ENCODE results near the gene SPECC1L.

SPECC1L gene

GRCh38 chr22:24451162-24451561 is 180.5 kb downstream of the SPECC1L start:
- H3K9me3 ChIP-seq (ENCODE audit: insufficient read depth, low read depth, low read length): no peaks in the 10 kb centered on the region
- H3K27ac ChIP-seq (ENCODE audit: low read length): no peak overlapping the region

GRCh38 chr22:24453853-24454252 is 183.2 kb downstream of the SPECC1L start:
- H3K9me3 ChIP-seq (ENCODE audit: insufficient read depth, low read depth, low read length): no peaks in the 10 kb centered on the region

More at GRCh38 chr22:24451162-24451561, 180.5 kb downstream of the SPECC1L start:
- H3K27me3 ChIP-seq (ENCODE audit: insufficient read depth, low read length): no peaks in the 10 kb centered on the region
- H3K9ac ChIP-seq (ENCODE audit: low read depth, low read length): no peak overlapping the region
- no peaks in the 10 kb centered on the region for H3K36me3 ChIP-seq (ENCODE audit: insufficient read depth, low read depth, low read length)
- no peaks in the 10 kb centered on the region; the same call in 1 of the 2 replicates for H3K4me1 ChIP-seq (ENCODE audit: insufficient read depth, low read length)
- no peak overlapping the region for H3K4me3 ChIP-seq (ENCODE audit: low read length)

DNA sequence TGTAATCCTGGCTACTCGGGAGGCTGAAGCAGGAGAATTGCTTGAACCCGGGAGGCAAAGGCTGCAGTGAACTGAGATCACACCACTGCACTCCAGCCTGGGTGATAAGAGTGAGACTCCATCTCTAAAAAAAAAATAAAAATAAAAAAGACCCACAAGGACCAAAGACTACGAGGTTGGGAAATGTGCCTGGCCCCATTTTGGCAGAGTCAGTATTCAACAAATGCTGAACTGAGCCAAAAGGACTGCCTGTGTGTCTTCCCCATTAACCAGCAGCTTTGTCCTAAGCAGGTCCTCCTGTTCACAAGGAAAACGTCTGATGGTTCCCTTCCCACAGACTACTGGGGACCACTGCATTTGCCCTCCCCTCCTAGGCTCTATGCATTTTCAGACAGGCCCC is 184.4 kb downstream of the SPECC1L start:
- Histone ChIP-seq H3K9me3 (ENCODE audit: insufficient read depth, low read depth, low read length) (no peaks in the 10 kb centered on the region), H3K27me3 (ENCODE audit: insufficient read depth, low read length) (no peaks in the 10 kb centered on the region), H3K36me3 (ENCODE audit: insufficient read depth, low read depth, low read length) (no peaks in the 10 kb centered on the region), H3K4me3 (ENCODE audit: low read length) (no peak overlapping the region), H3K27ac (ENCODE audit: low read length) (no peak overlapping the region), H3K9ac (ENCODE audit: low read depth, low read length) (no peak overlapping the region), H3K4me1 (ENCODE audit: insufficient read depth, low read length) (no peaks in the 10 kb centered on the region; the same call in 1 of the 2 replicates)

More at GRCh38 chr22:24453853-24454252, 183.2 kb downstream of the SPECC1L start:
- Histone ChIP-seq H3K9ac (ENCODE audit: low read depth, low read length) (no peak overlapping the region), H3K4me3 (ENCODE audit: low read length) (no peak overlapping the region), H3K27ac (ENCODE audit: low read length) (no peak overlapping the region), H3K4me1 (ENCODE audit: insufficient read depth, low read length) (no peaks in the 10 kb centered on the region; the same call in 1 of the 2 replicates), H3K36me3 (ENCODE audit: insufficient read depth, low read depth, low read length) (no peaks in the 10 kb centered on the region), H3K27me3 (ENCODE audit: insufficient read depth, low read length) (no peaks in the 10 kb centered on the region)

DNA sequence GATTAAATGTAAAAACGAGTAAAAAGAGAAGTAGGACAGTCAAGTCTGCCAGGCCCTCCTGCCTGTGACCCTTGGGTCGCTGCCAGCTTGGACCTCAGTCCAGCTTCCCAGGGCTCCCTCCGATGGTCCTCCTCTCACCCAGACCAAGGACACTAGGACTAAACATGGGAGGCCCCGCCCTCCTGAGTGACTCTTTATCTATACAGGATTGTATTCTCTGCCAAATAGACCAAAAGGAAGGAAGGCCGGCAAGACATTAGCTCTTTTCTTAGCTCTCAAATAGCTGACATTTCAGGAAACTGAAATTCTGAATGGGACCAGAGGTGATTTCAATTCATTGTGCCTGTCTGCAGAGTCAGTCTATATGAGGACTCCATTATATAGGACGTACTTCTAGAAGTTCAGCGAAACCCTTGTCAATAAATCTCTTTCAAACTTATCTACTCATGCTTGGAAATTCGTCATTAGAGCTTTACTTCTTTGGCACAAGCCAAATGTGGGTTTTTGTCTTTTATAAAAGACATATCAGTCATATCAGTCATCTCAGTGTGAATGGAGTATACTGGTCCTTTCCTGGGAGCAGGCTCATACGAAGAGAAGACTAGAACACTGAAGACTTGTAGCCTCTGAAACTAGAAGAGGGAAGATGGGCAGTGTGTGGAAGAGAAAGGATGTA is 185.3 kb downstream of the SPECC1L start:
- Histone ChIP-seq H3K4me3 (ENCODE audit: low read length) (no peak overlapping the region), H3K9me3 (ENCODE audit: insufficient read depth, low read depth, low read length) (no peaks in the 10 kb centered on the region), H3K4me1 (ENCODE audit: insufficient read depth, low read length) (peaks cover 7% of the 10 kb centered on the region; the same call in 1 of the 2 replicates), H3K36me3 (ENCODE audit: insufficient read depth, low read depth, low read length) (no peaks in the 10 kb centered on the region), H3K27me3 (ENCODE audit: insufficient read depth, low read length) (no peaks in the 10 kb centered on the region), H3K9ac (ENCODE audit: low read depth, low read length) (no peak overlapping the region), H3K27ac (ENCODE audit: low read length) (no peak overlapping the region)

DNA sequence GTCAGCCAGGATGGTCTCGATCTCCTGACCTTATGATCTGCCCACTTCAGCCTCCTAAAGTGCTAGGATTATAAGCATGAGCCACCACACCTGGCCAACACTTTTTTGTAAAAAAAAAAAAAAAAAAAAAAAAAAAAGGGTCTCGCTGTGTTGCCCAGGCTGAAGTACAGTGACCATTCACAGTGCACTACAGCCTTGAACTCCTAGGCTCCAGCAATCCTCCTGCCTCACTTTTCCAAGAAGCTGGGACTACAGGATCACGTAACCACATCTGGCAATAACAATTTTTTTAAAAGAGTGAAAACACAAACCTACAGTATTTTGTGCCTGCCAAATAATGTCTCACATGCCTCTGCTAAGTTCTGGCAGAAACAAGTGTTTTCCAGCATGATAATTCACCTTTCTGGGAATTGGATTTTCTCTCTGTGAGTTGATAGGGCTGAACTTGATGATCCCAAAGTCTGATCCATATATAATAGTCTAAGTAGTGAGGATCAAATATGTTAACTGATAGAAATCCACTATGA is 187.3 kb downstream of the SPECC1L start:
- H3K9ac ChIP-seq (ENCODE audit: low read depth, low read length): no peak overlapping the region
- no peaks in the 10 kb centered on the region for H3K9me3 ChIP-seq (ENCODE audit: insufficient read depth, low read depth, low read length)
- peaks cover 7% of the 10 kb centered on the region; the same call in 1 of the 2 replicates for H3K4me1 ChIP-seq (ENCODE audit: insufficient read depth, low read length)
- no peaks in the 10 kb centered on the region for H3K27me3 ChIP-seq (ENCODE audit: insufficient read depth, low read length)
- no peaks in the 10 kb centered on the region for H3K36me3 ChIP-seq (ENCODE audit: insufficient read depth, low read depth, low read length)
- no peak overlapping the region for H3K27ac ChIP-seq (ENCODE audit: low read length)
- H3K4me3 ChIP-seq (ENCODE audit: low read length): no peak overlapping the region

DNA sequence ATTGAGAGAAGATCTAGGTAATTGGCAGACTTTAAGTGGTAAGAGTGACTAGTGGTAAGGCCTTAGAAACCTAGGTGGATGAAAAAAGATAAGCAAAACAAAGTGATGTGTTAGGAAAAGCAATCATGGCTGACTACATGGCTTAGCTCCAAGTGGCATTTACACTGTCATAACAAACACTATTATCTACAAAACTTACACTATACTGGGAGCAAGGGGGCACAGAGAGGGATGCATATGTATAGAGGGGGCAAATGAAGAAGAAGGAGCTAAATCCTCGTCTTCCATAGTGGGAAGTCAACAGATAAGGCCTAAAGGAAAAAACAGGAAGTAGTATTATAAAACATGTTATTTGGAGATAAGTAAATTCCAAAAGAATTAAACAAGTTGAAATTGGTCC is 189.3 kb downstream of the SPECC1L start:
- no peak overlapping the region for H3K9ac ChIP-seq (ENCODE audit: low read depth, low read length)
- H3K27ac ChIP-seq (ENCODE audit: low read length): no peak overlapping the region
- no peaks in the 10 kb centered on the region for H3K27me3 ChIP-seq (ENCODE audit: insufficient read depth, low read length)
- H3K36me3 ChIP-seq (ENCODE audit: insufficient read depth, low read depth, low read length): no peaks in the 10 kb centered on the region
- H3K4me3 ChIP-seq (ENCODE audit: low read length): no peak overlapping the region
- peaks cover 7% of the 10 kb centered on the region; the same call in 1 of the 2 replicates for H3K4me1 ChIP-seq (ENCODE audit: insufficient read depth, low read length)
- no peaks in the 10 kb centered on the region for H3K9me3 ChIP-seq (ENCODE audit: insufficient read depth, low read depth, low read length)

DNA sequence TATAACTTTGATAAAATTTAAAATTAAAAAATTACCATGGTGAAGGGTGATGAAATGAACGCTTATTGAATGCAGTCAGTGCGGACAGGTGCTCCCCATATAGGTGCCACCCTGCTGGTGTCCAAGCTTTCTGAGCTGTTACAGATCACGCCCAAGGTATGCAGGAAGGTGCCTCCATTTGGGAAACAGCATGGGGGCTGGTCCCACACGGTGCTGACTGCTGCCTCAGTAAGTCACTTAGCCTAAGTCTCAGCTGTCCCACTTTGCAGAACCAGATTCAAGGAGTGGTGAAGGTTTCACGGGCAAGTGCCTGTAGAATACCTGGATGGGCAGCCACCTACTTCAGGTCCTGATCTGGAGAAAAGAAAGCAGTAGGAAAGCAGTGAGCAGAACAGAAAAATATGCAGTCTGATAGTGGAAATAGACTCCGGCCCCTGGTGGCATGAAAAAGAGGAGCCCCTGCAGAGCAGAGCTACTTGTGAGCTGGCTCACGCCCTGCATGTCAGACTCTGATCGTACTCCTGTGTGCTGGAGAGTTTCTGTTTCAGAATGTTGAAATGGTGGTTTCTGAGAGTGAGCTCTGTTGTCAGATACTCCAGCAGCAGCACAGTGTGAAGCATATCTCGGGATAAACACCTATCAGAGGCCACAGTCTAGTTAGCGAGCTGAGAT is 189.9 kb downstream of the SPECC1L start:
- Histone ChIP-seq H3K4me3 (ENCODE audit: low read length) (no peak overlapping the region), H3K27me3 (ENCODE audit: insufficient read depth, low read length) (no peaks in the 10 kb centered on the region), H3K9me3 (ENCODE audit: insufficient read depth, low read depth, low read length) (no peaks in the 10 kb centered on the region), H3K27ac (ENCODE audit: low read length) (no peak overlapping the region), H3K9ac (ENCODE audit: low read depth, low read length) (no peak overlapping the region), H3K36me3 (ENCODE audit: insufficient read depth, low read depth, low read length) (no peaks in the 10 kb centered on the region), H3K4me1 (ENCODE audit: insufficient read depth, low read length) (peaks cover 7% of the 10 kb centered on the region; the same call in 1 of the 2 replicates)

GRCh38 chr22:24463071-24463760 is 192.6 kb downstream of the SPECC1L start:
- H3K9ac ChIP-seq (ENCODE audit: low read depth, low read length): no peak overlapping the region
- H3K4me1 ChIP-seq (ENCODE audit: insufficient read depth, low read length): peaks cover 20% of the 10 kb centered on the region; the same call in 1 of the 2 replicates
- H3K4me3 ChIP-seq (ENCODE audit: low read length): no peak overlapping the region
- no peaks in the 10 kb centered on the region for H3K27me3 ChIP-seq (ENCODE audit: insufficient read depth, low read length)
- no peaks in the 10 kb centered on the region for H3K36me3 ChIP-seq (ENCODE audit: insufficient read depth, low read depth, low read length)
- no peak overlapping the region for H3K27ac ChIP-seq (ENCODE audit: low read length)
- H3K9me3 ChIP-seq (ENCODE audit: insufficient read depth, low read depth, low read length): no peaks in the 10 kb centered on the region

- Histone ChIP-seq H3K4me1 (ENCODE audit: insufficient read depth, low read length) (peaks cover 17% of the 10 kb centered on the region; the same call in 1 of the 2 replicates), H3K36me3 (ENCODE audit: insufficient read depth, low read depth, low read length) (no peaks in the 10 kb centered on the region), H3K27me3 (ENCODE audit: insufficient read depth, low read length) (no peaks in the 10 kb centered on the region), H3K9me3 (ENCODE audit: insufficient read depth, low read depth, low read length) (no peaks in the 10 kb centered on the region), H3K27ac (ENCODE audit: low read length) (no peak overlapping the region), H3K9ac (ENCODE audit: low read depth, low read length) (no peak overlapping the region), H3K4me3 (ENCODE audit: low read length) (no peak overlapping the region)
These were observed 194.9 kb downstream of the SPECC1L start for GRCh38 chr22:24465566-24465965.

DNA sequence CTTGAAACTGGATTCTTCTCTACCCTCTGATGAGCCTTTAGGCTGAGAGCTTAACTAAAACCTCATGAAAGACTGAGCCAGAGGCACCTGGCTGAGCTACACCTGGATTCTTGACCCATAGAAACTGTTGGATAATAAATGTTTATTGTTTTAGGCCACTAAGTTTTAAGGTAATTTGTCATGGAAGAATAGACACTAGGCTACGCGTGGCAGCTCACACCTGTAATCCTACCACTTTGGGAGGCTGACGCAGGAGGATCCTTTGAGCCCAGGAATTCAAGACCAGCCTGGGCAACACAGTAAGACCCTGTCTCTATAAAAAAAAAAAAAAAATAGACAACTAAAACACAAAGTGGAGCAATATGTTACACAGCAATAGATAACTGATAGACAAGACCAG is 195.3 kb downstream of the SPECC1L start:
- H3K9me3 ChIP-seq (ENCODE audit: insufficient read depth, low read depth, low read length): no peaks in the 10 kb centered on the region
- no peak overlapping the region for H3K4me3 ChIP-seq (ENCODE audit: low read length)
- H3K4me1 ChIP-seq (ENCODE audit: insufficient read depth, low read length): peaks cover 13% of the 10 kb centered on the region; the same call in 1 of the 2 replicates
- no peak overlapping the region for H3K9ac ChIP-seq (ENCODE audit: low read depth, low read length)
- no peaks in the 10 kb centered on the region for H3K27me3 ChIP-seq (ENCODE audit: insufficient read depth, low read length)
- no peak overlapping the region for H3K27ac ChIP-seq (ENCODE audit: low read length)
- no peaks in the 10 kb centered on the region for H3K36me3 ChIP-seq (ENCODE audit: insufficient read depth, low read depth, low read length)

- Histone ChIP-seq H3K27ac (ENCODE audit: low read length) (no peak overlapping the region), H3K4me3 (ENCODE audit: low read length) (no peak overlapping the region), H3K9ac (ENCODE audit: low read depth, low read length) (no peak overlapping the region), H3K36me3 (ENCODE audit: insufficient read depth, low read depth, low read length) (no peaks in the 10 kb centered on the region), H3K9me3 (ENCODE audit: insufficient read depth, low read depth, low read length) (no peaks in the 10 kb centered on the region), H3K27me3 (ENCODE audit: insufficient read depth, low read length) (no peaks in the 10 kb centered on the region), H3K4me1 (ENCODE audit: insufficient read depth, low read length) (peaks cover 13% of the 10 kb centered on the region; the same call in 1 of the 2 replicates)
These were observed 196.2 kb downstream of the SPECC1L start for GRCh38 chr22:24466716-24467328.
